IMR-90 (cell line): ENCODE measurements around the gene STARD13. TPM values are rescaled to one million over a fixed set of nuclear protein-coding genes. Genes with fewer than 3 reads are reported as not detected.

Experiments
- ATAC-seq: fragments of 200-7000 bp; cut with Tn5 transposase; 2 replicates; pipeline ENCODE4 v1.9.1; 2020; ENCODE audit warnings: low read depth, mild to moderate bottlenecking, moderate library complexity
- BruUV-seq: library from RNA; stranded (reverse); fragments of 400-500 nt; replicated peaks from 2 replicates; lab custom pipeline; 2021; lab: Mats Ljungman, UMichigan
- CTCF ChIA-PET: fragments of 300-600 bp; formaldehyde crosslinking; extraction: SDS; loops from one replicate; lab custom pipeline; 2021; ENCODE audit warnings: antibody characterized with exemption; lab: Yijun Ruan, JAX
- POLR2A ChIA-PET: fragments of 300-600 bp; sonication (Branson Sonifier 250); formaldehyde crosslinking; loops from one replicate; lab custom pipeline; 2022; ENCODE audit warnings: antibody characterized with exemption; ENCODE audit not compliant: unreplicated experiment; lab: Charles Lee
- DNase-seq: peaks from one replicate; pipeline ENCODE4 v3.0.0; 2013
- H2AFZ ChIP-seq: replicated peaks from 2 replicates; pipeline ENCODE3; 2013; ENCODE audit warnings: low read length, mild to moderate bottlenecking; ENCODE audit not compliant: poor library complexity
- H2AK5ac ChIP-seq: 2 replicates; pipeline ENCODE4 v1.6.1; 2013; ENCODE audit warnings: low read depth, low read length, inconsistent platforms
- H2AK9ac ChIP-seq: replicated peaks from 2 replicates; pipeline ENCODE3; 2013; ENCODE audit warnings: mild to moderate bottlenecking, low read depth, low read length, moderate library complexity; ENCODE audit not compliant: poor library complexity
- H2BK120ac ChIP-seq: 2 replicates; pipeline ENCODE4 v1.6.1; 2013; ENCODE audit warnings: low read depth, low read length, inconsistent platforms
- H2BK15ac ChIP-seq: 3 replicates; pipeline ENCODE4 v1.6.1; 2013; ENCODE audit warnings: low read depth, low read length, inconsistent platforms
- H2BK20ac ChIP-seq: 2 replicates; pipeline ENCODE4 v1.6.1; 2013; ENCODE audit warnings: low read depth, mild to moderate bottlenecking, inconsistent platforms, low read length, moderate library complexity
- H2BK5ac ChIP-seq: 2 replicates; pipeline ENCODE4 v1.6.1; 2013; ENCODE audit warnings: mild to moderate bottlenecking, low read depth, low read length, inconsistent platforms; ENCODE audit not compliant: poor library complexity, severe bottlenecking
- H3K14ac ChIP-seq: replicated peaks from 2 replicates; pipeline ENCODE4 v1.6.1; 2013; ENCODE audit warnings: low read depth, low read length, inconsistent platforms
- H3K18ac ChIP-seq: 2 replicates; pipeline ENCODE4 v1.6.1; 2013; ENCODE audit warnings: low read depth, low read length, control low read depth
- H3K23ac ChIP-seq: 2 replicates; pipeline ENCODE4 v1.6.1; 2013; ENCODE audit warnings: low read depth, low read length, inconsistent platforms
- H3K27ac ChIP-seq: 2 replicates; pipeline ENCODE4 v1.5.1; 2013; ENCODE audit warnings: mild to moderate bottlenecking, control low read depth, low read length; ENCODE audit not compliant: insufficient read depth
- H3K27me3 ChIP-seq: 2 replicates; pipeline ENCODE4 v1.6.1; 2013; ENCODE audit warnings: low read length; ENCODE audit not compliant: control insufficient read depth, insufficient read depth
- H3K36me3 ChIP-seq: 2 replicates; pipeline ENCODE4 v1.6.1; 2013; ENCODE audit warnings: low read length, mixed read lengths; ENCODE audit not compliant: control insufficient read depth, insufficient read depth
- H3K4ac ChIP-seq: 2 replicates; pipeline ENCODE4 v1.6.1; 2013; ENCODE audit warnings: low read depth, low read length, inconsistent platforms
- H3K4me1 ChIP-seq: 2 replicates; pipeline ENCODE4 v1.6.1; 2013; ENCODE audit warnings: low read length, mixed read lengths; ENCODE audit not compliant: control insufficient read depth, insufficient read depth
- H3K4me2 ChIP-seq: 2 replicates; pipeline ENCODE4 v1.6.1; 2013; ENCODE audit warnings: low read depth, mild to moderate bottlenecking, control low read depth, low read length, moderate library complexity
- H3K4me3 ChIP-seq: 2 replicates; pipeline ENCODE4 v1.5.1; 2013; ENCODE audit warnings: low read depth, mild to moderate bottlenecking, control low read depth, low read length, moderate library complexity; ENCODE audit not compliant: insufficient read depth
- H3K56ac ChIP-seq: 2 replicates; pipeline ENCODE4 v1.6.1; 2013; ENCODE audit warnings: low read length, inconsistent platforms; ENCODE audit not compliant: insufficient read depth; ENCODE audit errors: extremely low read depth
- H3K79me1 ChIP-seq, 2 experiments: 2 replicates each; pipeline ENCODE4 v1.6.1; 2013; ENCODE audit warnings: low read length in 2 of 2, inconsistent platforms in 1 of 2, low read depth in 1 of 2
- H3K9ac ChIP-seq: 2 replicates; pipeline ENCODE4 v1.6.1; 2013; ENCODE audit warnings: low read depth, low read length, control low read depth
- H3K9me1 ChIP-seq: 2 replicates; pipeline ENCODE4 v1.6.1; 2013; ENCODE audit warnings: low read length, inconsistent platforms; ENCODE audit not compliant: insufficient read depth
- H3K9me3 ChIP-seq: 2 replicates; pipeline ENCODE4 v1.6.1; 2013; ENCODE audit warnings: low read length; ENCODE audit not compliant: control insufficient read depth, insufficient read depth
- H4K20me1 ChIP-seq: 2 replicates; pipeline ENCODE4 v1.6.1; 2013; ENCODE audit warnings: low read length, inconsistent platforms; ENCODE audit not compliant: insufficient read depth
- H4K5ac ChIP-seq: 2 replicates; pipeline ENCODE4 v1.6.1; 2013; ENCODE audit warnings: mild to moderate bottlenecking, low read depth, low read length, control low read depth
- H4K8ac ChIP-seq, 2 experiments: 2 replicates each; pipeline ENCODE4 v1.6.1; 2013; ENCODE audit warnings: low read depth in 2 of 2, low read length in 2 of 2, control low read depth in 1 of 2, inconsistent platforms in 1 of 2
- H4K91ac ChIP-seq: 2 replicates; pipeline ENCODE4 v1.6.1; 2013; ENCODE audit warnings: low read depth, low read length, inconsistent platforms; ENCODE audit not compliant: insufficient read depth
- BHLHE40 ChIP-seq: fragments of 150-350 bp; IDR thresholded peaks from 2 replicates; pipeline ENCODE4 v1.6.1; 2016; ENCODE audit warnings: mild to moderate bottlenecking, low read depth, low read length
- CTCF ChIP-seq: conservative IDR thresholded peaks from 2 replicates; pipeline ENCODE4 v1.5.1; 2012; ENCODE audit warnings: mild to moderate bottlenecking, low read depth, low read length, improper control_type of control experiment
- ELK1 ChIP-seq: fragments of 150-350 bp; IDR thresholded peaks from 2 replicates; pipeline ENCODE4 v1.6.1; 2016; ENCODE audit warnings: low read depth, mild to moderate bottlenecking, low read length, moderate library complexity, borderline replicate concordance
- MAFK ChIP-seq: IDR thresholded peaks from 2 replicates; pipeline ENCODE4 v1.6.1; 2012; ENCODE audit warnings: low read depth, low read length, improper control_type of control experiment
- MAZ ChIP-seq: IDR thresholded peaks from 2 replicates; pipeline ENCODE4 v1.6.1; 2012; ENCODE audit warnings: low read depth, mild to moderate bottlenecking, low read length, improper control_type of control experiment, moderate library complexity, borderline replicate concordance
- NFE2L2 ChIP-seq: fragments of 150-350 bp; IDR thresholded peaks from 2 replicates; pipeline ENCODE4 v1.6.1; 2016; ENCODE audit warnings: low read depth, mild to moderate bottlenecking, low read length
- POLR2A ChIP-seq: IDR thresholded peaks from 2 replicates; pipeline ENCODE4 v1.6.1; 2012; ENCODE audit warnings: mild to moderate bottlenecking, low read depth, low read length
- RAD21 ChIP-seq: IDR thresholded peaks from 2 replicates; pipeline ENCODE4 v1.6.1; 2012; ENCODE audit warnings: low read length, improper control_type of control experiment
- RCOR1 ChIP-seq: IDR thresholded peaks from 2 replicates; pipeline ENCODE4 v1.6.1; 2012; ENCODE audit warnings: mild to moderate bottlenecking, low read length, improper control_type of control experiment; ENCODE audit not compliant: insufficient replicate concordance
- RFX5 ChIP-seq: IDR thresholded peaks from 2 replicates; pipeline ENCODE4 v1.8.0; 2012; ENCODE audit warnings: low read depth, mild to moderate bottlenecking, low read length, moderate library complexity
- SMC3 ChIP-seq: fragments of 150-350 bp; IDR thresholded peaks from 2 replicates; pipeline ENCODE4 v1.6.1; 2016; ENCODE audit warnings: low read depth, mild to moderate bottlenecking, antibody characterized with exemption, low read length, moderate library complexity
- USF2 ChIP-seq: fragments of 150-350 bp; IDR thresholded peaks from 2 replicates; pipeline ENCODE4 v1.6.1; 2017; ENCODE audit warnings: mild to moderate bottlenecking, antibody characterized with exemption, low read length, low read depth
- WGBS, 2 experiments: methylation state at CpG; one replicate each; pipeline versions ENCODE4 v1.1.5 to v1.1.7; 2013; ENCODE audit warnings: missing lambda C conversion rate in 2 of 2; ENCODE audit not compliant: insufficient read length in 1 of 2; ENCODE audit errors: extremely low coverage in 2 of 2; 5-methylcytosine and 5-hydroxymethylcytosine counted together
- dilution Hi-C: fragments of 300-500 bp; cut with HindIII; formaldehyde crosslinking; loops from one replicate; pipeline ENCODE4 v1.14.3; 2018; ENCODE audit warnings: low sequenced_read_pairs; ENCODE audit not compliant: unreplicated experiment
- in situ Hi-C: fragments of 300-500 bp; cut with MboI; formaldehyde crosslinking; loops from 3 replicates; pipeline ENCODE4 v1.14.3; 2019; ENCODE audit warnings: low sequenced_read_pairs, inconsistent platforms, mixed read lengths
- intact Hi-C: fragments of 100-400 bp; cut with micrococcal nuclease; formaldehyde crosslinking; loops from 2 replicates; pipeline ENCODE4 v1.10.0; 2022
- polyA plus RNA-seq, 3 experiments: library from polyadenylated mRNA; depleted of rRNA; stranded (reverse); fragments of >200 nt; gene quantifications; 2 replicates each; pipeline ENCODE4 v1.2.3, GENCODE V29; 2012; ENCODE audit warnings: low replicate concordance in 1 of 3
- total RNA-seq: library from RNA; depleted of rRNA; stranded (reverse); fragments of >200 nt; gene quantifications from 2 replicates; pipeline ENCODE4 v1.2.3, GENCODE V29; 2012

The STARD13 gene
- total and polyA plus RNA-seq, 2 of the 4 experiments (the other 2 are of a cell fraction) = 23.6 to 46.6 TPM

GRCh38 chr13:33289966-33290365, 4.4 kb upstream of the STARD13 start:
- intact Hi-C loops = loop anchor here (1.0 to 5.0 kb wide), 4 partner anchors 62 to 432 kb away; no protein-coding TSS in a partner anchor
- Histone ChIP-seq H2AK9ac (peak overlapping the region; percentile 66), H3K27me3 (no peaks in the 10 kb centered on the region), H3K4ac (peak overlapping the region; percentile 88), H4K8ac (peak overlapping the region; percentile 69 to 81), H3K4me3 (no peak overlapping the region), H3K9me3 (no peaks in the 10 kb centered on the region), H4K20me1 (peaks cover 9% of the 10 kb centered on the region), H3K14ac (peak overlapping the region; percentile 89), H4K91ac (peak overlapping the region; percentile 93), H3K9me1 (peaks cover 16% of the 10 kb centered on the region), H3K36me3 (peaks cover 5% of the 10 kb centered on the region), H3K79me1 (peaks cover 24 to 52% of the 10 kb centered on the region in 2 experiments; a peak in 3 of 4 replicates), H2BK15ac (peak overlapping the region; percentile 73; the same call in 1 of the 3 replicates), H3K56ac (no peak overlapping the region), H3K18ac (peak overlapping the region; percentile 91; the same call in 1 of the 2 replicates), H2AFZ (peak overlapping the region; percentile 37), H2AK5ac (peak overlapping the region; percentile 86), H3K4me1 (peaks cover 16% of the 10 kb centered on the region), H3K23ac (peak overlapping the region; percentile 86), H2BK20ac (peak overlapping the region; percentile 90), H2BK120ac (peak overlapping the region; percentile 84), H3K4me2 (peak overlapping the region; percentile 64), H3K9ac (peak overlapping the region; percentile 47; the same call in 1 of the 2 replicates), H3K27ac (peak overlapping the region; percentile 88), H2BK5ac (peak overlapping the region; percentile 85), H4K5ac (peak overlapping the region; percentile 56)
- TF ChIP-seq NFE2L2 (no peak), CTCF (no peak), MAZ (no peak), POLR2A (no peak), SMC3 (no peak), RCOR1 (no peak), USF2 (no peak), BHLHE40 (no peak), RFX5 (no peak), MAFK (no peak), RAD21 (no peak), ELK1 (no peak)
- DNase-seq (peak; percentile 66), ATAC-seq (peak; percentile 56)
- BruUV-seq = no TSS peak
- POLR2A ChIA-PET = interaction anchor here (1.1 kb wide), 1 partner anchor 205 kb away, joined by 3 read pairs; no protein-coding TSS in a partner anchor
- CTCF ChIA-PET = interaction anchor here (0.6 kb wide), 1 partner anchor 168 kb away, joined by 3 read pairs; no protein-coding TSS in a partner anchor
- dilution Hi-C loops = no loop called here
- in situ Hi-C loops = loop anchor here (25.0 kb wide), 1 partner anchor 422 kb away; no protein-coding TSS in a partner anchor
- WGBS, 2 experiments = no CpG with 5 or more reads among the region's 3 CpGs
